Left cardiac atrium (tissue), 4 donors: Measurements from ENCODE around the gene TSSC4. TPM values are rescaled to one million over a fixed set of nuclear protein-coding genes. Genes with fewer than 3 reads are reported as not detected.

Source experiments
- ATAC-seq, 2 donors: fragments of 200-7000 bp; cut with Tn5 transposase; one replicate each; pipeline ENCODE4 v1.9.1; 2020; ENCODE audit warnings: mild to moderate bottlenecking in 2 of 2, moderate library complexity in 2 of 2
- DNase-seq: peaks from one replicate; pipeline ENCODE4 v3.0.0-alpha.2; 2020
- intact Hi-C, 2 donors: fragments of 100-400 bp; cut with DNase I; formaldehyde crosslinking; loops; one replicate each; pipeline versions ENCODE4 v1.14.1 to v1.15.1; 2022 to 2023
- total RNA-seq, 2 donors: library from RNA; stranded (reverse); fragmentation: NEBNext Ultra II Directional; extraction: Animal tissue kit (Norgen Biotek cat#: 25700); gene quantifications; one replicate each; pipeline ENCODE4 v1.2.1, GENCODE V29; 2021
- donor health status: DM: no; HTN: yes; CAD: no.
- donor health status: DM: no; HTN: yes; CAD: no; lungs with severe emphysema.
- donor health status: DM: yes; HTN: yes; CAD: no.
- donor health status: Dilated cardiomyopathy.

Gene TSSC4
- total RNA-seq, 2 donors from 2014 or later = 34.9 to 45.7 TPM

DNA sequence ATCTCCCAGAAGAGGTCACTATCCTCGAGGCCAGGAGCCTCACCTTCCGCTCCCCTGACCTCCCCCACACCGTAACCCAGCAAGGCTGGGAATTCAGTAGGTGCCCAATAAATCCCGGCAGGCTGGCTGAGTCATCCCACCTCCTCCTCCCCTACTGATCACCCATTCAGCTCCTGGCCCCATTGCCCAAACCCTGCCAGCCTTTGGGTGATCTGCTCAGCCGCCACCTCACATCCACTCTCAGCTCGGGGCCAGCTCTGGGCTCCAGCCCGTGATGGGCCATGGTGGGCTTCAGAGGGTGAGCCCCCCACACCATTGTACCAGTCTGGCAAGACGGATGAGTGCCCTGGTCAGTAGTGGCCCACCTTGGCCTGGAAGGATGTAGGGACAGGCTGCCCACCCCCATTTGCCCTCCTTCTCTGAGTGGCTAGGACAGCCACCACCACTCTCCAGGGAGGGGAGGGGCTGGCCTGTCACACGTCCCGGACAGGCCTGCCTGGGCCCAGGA, 35.5 kb downstream of the TSSC4 start:
- ATAC-seq = no peak
- intact Hi-C loops = no loop called here
- no peak for DNase-seq

DNA sequence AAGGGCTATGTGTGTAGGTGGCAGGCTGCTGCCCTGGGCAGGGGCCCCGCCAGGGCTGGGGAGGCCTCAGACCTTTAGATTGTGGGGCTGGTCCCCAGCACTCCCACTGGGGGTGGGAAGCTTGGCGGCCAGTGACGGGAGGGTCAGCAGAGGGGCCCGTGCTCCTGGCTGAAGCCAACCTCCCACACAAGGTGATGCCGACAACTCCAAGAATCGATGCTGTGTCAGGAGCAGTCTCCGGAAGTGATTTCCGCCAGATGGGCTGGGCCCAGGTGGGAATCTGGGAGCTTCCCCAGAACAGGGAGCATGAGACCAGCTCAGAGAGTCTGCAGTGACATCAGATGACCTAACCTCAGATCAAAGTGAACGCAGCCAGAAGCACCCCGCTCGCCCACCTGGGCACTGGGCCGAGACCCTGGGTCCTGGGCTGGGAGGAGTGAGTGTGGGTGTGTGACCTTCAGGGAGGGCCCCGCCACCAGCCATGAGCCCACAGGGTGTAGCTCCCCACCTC, 36.0 kb downstream of the TSSC4 start:
- DNase-seq (no peak), ATAC-seq (no peak)
- intact Hi-C loops = no loop called here

DNA sequence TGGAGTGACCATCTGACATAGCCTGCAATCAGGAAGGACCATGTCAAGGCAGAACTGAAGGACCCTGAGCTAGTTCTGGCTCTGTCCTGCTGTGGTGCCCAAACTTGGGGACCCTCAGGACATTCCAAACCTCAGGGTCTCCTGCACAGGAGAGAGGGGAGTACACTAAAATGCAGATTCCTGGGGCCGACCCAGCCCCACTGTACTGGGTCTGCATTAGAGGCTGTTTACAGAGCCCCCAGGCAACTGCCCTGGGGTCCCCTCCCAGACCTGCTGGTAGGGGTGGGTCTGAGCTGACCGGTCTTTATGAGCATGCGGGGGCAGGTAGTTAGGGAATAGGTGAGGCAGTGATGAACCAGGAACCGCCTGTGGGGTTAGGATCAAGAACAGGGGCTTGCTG, 37.0 kb downstream of the TSSC4 start:
- DNase-seq (no peak), ATAC-seq (no peak)
- intact Hi-C loops = no loop called here

DNA sequence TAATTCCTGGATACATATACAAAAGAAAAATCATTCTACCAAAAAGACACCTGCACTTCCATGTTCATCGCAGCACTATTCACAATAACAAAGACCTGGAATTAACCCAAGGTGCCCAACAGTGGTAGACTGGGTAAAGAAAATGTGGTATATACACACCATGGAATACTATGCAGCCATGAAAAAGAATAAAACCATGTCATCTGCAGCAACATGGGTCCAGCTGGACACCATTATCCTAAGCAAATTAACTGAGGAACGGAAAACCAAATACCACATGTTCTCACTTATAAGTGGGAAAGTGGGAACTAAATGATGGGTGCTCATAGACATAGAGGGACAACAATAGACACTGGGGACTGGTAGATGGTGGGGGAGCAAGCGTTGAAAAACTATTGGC, 39.3 kb downstream of the TSSC4 start:
- intact Hi-C loops = loop anchor here in 1 of 2 donors (5.0 kb wide), 1 partner anchor 77 kb away; no protein-coding TSS in a partner anchor

DNA sequence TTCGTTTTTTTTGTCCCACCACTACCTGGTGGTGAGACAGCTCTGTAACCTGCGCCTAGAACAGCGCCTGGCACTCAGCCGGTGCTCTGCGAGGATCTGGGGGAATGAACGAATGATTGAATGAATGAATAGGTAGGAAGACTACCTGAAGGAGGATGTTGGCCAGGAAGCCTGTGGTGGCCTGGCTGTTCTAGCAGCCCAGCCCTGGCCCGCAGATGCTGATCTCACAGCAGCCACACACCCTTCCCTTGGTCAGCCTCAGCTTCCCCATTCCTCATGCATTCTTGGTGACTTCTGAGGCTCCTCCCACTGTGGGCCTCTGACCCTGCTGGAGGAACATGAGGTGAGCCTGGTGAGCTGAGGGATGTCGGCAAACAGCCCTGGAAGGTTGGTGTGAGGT, 40.1 kb downstream of the TSSC4 start:
- DNase-seq (no peak), ATAC-seq (no peak)
- intact Hi-C loops = loop anchor here in 1 of 2 donors (5.0 kb wide), 1 partner anchor 77 kb away; no protein-coding TSS in a partner anchor

More for the DNA sequence above, 39.3 kb downstream of the TSSC4 start:
- DNase-seq = no peak
- no peak for ATAC-seq

DNA sequence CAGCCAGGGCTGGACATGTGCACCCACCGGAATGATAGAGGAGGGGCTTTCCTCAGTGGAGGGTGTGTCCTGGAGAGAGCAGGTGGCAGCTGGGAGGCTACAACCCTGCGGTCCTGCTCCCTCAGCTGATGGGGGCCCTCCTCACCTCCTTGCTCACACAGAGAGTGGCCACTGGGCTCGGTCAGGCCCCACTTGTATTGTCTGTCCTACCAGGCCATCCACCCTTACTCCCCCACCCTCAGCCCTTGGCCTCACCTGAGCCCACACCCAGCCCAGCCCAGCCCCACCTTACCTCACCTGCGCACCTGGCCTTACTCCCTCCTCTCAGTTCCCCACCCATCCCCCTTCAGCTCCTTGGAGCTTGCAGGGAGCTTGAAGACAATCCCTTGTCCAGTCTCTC, 40.6 kb downstream of the TSSC4 start:
- DNase-seq (no peak), ATAC-seq (no peak)
- intact Hi-C loops = loop anchor here in 1 of 2 donors (5.0 kb wide), 1 partner anchor 76 kb away; no protein-coding TSS in a partner anchor

DNA sequence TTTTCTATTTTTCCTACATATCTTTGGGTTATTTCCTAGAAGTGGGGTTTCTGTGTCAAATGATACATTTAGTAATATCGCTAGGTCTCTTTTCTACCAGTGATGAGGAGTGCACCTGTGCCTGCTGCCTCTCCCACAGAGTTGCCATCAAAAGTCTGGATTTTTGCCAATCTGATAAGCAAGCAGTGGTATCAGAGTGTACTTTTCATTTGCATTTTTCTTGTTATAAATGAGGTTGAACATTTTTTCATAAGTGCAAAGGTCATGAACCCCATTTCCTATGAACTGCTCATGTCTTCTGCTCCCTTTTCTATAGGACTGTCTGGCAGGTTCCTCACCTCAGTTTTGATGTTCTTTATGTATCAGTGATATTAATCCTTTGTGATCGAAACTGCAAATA, 42.0 kb downstream of the TSSC4 start:
- ATAC-seq (no peak), DNase-seq (no peak)
- intact Hi-C loops = loop anchor here in 1 of 2 donors (5.0 kb wide), 1 partner anchor 75 kb away; no protein-coding TSS in a partner anchor

DNA sequence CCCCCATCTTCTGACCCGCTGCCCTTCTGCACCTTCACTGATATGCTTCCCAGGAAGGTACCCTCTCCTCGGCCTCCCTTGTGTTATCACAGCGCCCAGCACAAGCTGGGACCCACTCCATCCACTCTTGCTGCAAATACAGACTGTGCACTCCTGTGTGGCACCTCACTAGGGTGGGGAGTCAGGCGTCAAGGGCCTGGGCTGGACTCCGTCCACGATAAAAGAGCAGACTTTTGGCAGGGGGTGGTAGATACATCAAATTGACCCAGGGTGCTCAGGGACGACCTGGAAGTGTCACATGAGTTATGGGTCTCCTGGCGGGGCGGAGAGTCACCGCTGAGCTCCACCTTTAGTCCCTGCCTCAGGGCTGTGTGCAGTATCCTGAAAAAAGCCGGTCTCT, 42.9 kb downstream of the TSSC4 start:
- no peak for DNase-seq
- intact Hi-C loops = loop anchor here in 1 of 2 donors (5.0 kb wide), 1 partner anchor 74 kb away; no protein-coding TSS in a partner anchor
- ATAC-seq = no peak

DNA sequence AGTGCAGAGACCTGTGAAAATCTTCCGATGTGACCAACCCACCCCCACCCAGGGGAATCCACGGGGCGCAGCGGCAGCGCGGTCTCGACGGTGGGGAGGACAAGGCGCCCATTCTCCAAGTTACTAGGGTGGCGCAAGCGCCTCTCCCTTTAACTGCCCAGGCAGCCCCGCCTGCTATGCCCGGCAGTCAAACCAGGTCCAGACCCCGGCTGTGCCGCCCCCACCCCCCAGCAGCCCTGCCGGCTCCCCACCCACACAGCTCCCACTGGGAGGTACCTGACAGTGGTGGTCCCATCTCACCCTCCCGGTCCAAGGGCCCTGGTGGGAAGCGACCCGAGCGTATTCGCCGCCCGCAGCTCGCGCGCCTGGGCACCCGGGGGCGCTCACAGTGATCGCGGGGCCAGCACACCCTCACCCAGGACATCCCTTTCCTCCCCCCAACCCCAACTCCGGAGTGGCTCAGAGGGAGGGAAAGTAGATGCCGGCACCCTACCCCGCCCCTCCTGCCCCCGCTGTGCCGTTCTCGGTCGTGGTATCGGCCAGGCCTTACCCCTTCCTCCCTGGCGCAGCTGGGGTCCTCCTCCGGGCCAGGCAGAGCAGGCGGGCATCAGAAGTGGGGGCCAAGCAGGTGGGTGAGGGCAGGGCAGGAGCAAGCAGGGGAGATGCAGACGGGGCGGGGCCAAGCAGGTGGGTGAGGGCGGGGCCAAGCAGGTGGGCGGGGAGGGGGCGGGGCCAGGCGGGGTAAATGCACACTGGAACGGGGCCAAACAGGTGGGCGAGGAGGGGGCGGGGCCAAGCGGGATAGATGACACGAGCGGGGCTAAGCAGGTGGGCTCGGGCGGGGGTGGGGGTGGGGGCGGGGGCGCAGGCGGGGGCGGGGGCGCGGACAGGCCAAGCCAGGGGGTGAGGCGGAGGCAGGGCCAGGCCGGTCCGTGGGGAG, 43.6 kb downstream of the TSSC4 start, which contains the start of gene TRPM5:
TRPM5 (minus strand) TSS at position 634 of the 940 bp plus-strand sequence. CDS start 21,478 bp downstream, outside the sequence.
- peak; percentile 12 for ATAC-seq
- intact Hi-C loops = loop anchor here in 1 of 2 donors (5.0 kb wide), 1 partner anchor 73 kb away; no protein-coding TSS in a partner anchor

DNA sequence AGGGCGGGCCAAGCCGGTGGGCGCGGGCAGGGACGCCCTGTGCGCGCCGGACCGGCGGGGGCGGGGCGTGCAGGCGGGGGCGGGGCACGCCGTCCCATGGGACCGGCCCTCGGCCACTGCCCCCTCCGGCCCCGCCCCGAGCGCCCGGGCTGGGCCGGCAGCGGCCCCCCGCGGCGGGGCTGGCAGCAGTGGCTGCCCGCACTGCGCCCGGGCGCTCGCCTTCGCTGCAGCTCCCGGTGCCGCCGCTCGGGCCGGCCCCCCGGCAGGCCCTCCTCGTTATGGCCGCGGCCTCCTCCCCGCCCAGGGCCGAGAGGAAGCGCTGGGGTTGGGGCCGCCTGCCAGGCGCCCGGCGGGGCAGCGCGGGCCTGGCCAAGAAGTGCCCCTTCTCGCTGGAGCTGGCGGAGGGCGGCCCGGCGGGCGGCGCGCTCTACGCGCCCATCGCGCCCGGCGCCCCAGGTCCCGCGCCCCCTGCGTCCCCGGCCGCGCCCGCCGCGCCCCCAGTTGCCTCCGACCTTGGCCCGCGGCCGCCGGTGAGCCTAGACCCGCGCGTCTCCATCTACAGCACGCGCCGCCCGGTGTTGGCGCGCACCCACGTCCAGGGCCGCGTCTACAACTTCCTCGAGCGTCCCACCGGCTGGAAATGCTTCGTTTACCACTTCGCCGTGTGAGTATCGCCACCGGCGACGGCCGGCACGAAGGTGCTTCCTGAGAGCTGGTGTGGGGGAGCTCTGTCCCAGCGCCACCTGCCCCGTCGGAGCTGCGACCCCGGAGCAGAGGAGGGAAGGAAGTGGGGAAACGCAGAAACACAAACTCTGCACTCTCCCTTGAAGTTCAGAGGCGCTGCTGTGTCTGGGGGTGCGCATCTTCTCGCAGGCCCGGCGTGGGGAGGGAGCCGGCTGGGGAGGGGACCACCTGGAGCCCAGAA, 44.5 kb downstream of the TSSC4 start, which contains the start of gene KCNQ1:
KCNQ1 (plus strand) TSS at position 188 of the 925 bp plus-strand sequence; CDS start at position 279, 91 bp downstream.
- ATAC-seq (peak; percentile 83 to 87), DNase-seq (no peak)
- intact Hi-C loops = loop anchor here in 1 of 2 donors (5.0 kb wide), 1 partner anchor 72 kb away; no protein-coding TSS in a partner anchor

More for the DNA sequence above, 43.6 kb downstream of the TSSC4 start, which contains the start of gene TRPM5:
- DNase-seq = no peak

DNA sequence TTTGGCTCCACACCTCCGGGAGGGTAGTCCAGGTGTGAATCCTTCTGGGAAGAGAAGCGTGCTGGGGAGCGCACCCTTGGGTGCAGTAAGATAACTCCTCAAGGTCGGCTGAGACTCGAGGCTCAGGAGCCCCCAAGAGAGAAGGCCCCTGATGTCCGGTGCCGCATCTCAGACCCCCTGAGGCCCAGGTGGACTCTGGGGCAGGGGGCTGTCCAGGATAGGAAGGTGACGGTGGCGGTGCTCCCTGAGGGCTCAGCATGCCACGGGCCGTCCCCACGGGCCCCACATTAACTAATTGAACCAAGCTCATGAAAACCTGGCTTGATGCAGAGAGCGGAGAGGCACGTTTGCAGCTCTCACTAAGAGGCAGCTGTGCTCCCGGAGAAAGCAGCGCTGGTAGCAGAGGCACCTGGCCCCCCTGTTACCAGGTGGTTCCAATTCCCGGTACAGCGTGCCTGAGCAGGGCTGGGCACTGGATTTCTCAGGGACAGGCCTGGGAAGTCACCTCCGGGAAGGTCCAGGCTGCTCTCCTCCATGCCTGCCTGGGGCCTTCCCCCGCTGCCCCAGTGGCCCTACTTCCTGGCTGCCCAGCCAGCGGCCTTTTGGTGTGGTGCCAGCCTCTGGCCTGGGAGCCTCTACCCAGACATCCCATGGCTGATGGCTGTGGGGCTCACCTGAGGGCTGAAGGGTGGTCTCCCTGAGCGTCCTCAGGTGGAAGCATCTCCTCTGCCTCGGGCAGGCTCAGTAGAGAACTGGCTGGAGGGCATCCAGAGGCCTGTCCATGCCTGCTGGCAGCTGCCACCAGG, 45.4 kb downstream of the TSSC4 start:
- DNase-seq (no peak), ATAC-seq (peak; percentile 10)
- intact Hi-C loops = no loop called here

DNA sequence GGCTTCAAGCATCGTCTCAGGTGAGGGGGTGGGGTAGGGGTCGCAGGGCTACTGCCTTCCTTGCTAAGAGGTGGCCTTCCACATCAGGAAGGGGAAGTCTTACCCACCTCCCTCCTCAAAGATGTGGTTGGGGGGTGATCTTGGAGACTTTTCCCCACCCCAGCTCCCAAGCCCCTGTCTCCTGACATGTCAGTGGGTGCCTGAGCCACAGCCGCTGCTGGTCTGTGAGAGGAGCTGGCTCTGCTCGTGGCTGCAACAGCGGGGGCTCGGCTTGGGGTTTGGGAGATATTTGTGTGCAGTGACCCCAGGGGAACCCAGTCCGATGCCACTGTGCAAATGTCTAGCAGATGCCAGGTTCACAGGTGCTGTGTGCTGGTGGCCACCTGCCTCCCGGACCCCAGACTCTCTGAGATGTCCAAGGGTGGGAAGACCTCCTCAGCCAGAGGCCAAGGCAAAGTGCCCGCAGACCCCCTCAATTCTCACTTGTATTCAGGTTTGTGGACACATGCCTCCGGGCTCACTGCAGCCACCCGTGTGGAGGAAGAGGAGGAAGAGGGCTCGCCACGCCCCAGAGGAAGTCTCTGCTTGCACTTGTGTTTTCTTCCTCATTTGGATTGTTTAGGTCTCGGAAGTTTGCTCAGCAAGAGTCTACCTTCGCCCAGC, 46.2 kb downstream of the TSSC4 start:
- intact Hi-C loops = no loop called here
- DNase-seq = no peak
- no peak for ATAC-seq

DNA sequence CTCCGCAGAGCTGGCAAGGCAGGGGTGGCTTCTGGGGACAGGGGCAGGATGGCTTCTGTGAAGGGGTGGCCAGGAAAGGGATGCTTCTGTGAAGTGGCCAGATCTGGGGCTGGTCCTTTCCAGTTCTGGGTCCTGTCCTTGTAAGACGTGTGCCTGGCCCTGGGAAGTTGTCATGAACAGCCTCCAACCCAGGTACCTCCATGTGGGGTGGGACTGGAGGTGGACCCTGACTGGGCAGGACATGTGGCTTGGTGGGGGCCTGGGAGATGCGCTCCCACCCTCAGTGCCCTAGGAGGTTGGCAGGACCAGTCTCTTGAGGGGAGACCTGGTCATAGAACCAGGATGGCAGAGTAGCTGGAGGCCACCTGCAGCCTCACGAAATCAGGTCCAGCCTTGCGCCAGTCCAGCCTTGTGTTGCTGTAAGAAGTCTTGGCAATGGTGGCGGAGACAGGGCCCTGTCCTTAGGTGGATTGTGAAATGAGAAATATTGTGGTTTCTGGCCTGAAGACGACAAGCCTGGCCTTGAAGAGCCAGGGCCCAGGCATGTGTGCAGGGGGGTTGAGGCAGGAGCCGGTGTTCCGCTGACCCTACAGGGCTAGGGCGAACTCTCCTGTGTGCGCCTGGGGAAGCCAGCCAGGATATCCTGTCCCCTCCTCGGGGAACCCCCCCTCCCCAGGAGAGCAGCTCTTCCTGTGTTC, 46.9 kb downstream of the TSSC4 start:
- DNase-seq (no peak), ATAC-seq (no peak)
- intact Hi-C loops = no loop called here

DNA sequence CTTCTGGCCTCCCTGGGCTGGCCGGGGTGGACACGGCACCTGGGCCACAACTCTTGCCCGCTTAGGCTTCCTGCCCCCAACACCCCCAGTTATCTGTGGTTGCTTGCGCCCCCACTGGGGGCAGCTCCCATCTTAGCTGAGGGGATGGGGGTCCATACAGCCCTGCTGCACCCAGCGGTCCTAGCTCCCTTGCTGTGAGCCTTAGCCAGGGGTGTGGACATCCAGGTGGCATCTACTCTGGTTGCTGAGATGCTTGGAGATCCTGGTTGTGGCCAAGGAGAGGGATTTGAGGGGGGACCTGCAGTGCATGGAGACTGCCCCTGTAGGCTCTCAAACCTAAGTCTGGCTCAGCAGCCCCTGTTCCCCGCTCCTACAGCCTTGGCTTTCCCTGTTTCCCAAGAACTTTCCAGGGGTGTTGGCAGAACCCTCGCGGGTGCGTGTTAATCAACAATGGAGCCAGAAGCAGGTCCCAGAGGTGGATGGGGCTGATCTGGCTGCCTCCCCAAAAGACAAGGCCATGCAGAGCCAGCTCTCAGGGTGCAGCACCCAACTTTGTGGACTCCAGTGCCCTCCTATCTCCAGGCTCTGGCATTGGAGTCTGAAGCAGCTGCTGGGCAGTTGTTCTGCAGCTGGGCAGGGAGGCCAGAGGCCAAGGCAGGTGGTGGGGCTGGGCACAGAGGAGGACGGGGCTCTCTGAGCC, 47.6 kb downstream of the TSSC4 start:
- intact Hi-C loops = no loop called here
- no peak for DNase-seq
- ATAC-seq = no peak

DNA sequence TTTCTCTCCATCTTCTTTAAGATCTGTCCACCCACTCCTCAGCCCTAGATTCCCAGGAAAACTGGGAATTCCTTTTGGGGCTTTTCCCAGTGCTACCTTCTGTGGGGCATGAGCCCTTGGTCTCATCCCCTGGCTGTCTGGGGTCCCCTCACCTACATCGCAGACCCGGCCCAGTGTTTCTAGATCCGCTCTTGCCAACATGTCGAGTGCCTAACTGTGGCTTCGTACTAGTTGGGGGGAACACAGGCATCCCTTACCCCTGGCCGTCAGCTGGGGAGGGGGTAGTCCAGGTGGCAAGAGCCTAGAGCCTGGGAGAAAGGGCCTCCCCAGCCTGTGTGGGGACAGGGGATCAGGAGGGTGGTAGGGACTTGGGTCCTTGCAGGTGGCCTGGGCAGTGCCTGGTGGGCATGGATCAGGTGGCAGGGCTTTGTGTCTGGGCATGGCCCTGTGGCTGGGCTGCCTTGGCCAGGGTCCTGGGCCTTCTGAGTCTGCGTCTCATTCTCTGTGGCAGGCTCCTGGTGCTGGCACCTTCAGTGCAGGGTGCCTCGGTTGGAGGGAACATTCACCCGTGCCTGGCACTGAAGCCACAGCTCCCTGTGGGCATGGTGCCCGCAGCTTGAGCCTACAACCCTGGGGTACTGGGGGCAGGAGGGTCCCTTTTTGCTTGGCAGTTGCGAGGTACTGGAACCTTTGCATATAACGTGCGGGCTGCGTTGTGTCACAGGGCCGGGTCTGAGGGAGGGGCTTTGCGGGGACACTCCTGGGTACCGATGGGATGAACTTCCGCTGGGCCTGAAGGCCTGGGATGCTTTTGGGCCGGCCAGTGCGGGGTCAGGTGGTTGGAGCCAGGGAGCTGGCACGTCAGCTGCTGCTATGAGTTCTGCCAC, 48.4 kb downstream of the TSSC4 start:
- ATAC-seq (no peak), DNase-seq (no peak)
- intact Hi-C loops = no loop called here
